ENCODE measurements around the gene CACHD1.

DNA sequence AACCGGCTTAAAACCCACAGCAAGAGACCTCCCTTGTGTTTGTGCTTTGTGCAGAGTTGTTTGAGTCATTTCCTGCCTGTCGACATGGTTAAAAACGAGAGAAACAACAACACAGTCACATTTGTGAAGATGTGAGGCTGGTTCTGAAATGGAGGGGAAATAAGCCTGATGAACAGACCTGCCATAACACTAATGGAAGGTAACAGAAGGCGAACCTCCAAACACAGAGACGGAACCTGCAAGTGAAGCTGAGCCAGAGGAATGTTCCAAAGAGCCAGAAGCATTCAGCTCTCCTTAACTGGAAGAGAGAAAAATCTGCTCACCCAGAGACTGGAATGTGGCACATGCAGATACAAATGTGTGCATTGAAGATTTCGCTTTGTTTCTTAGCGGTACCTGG, 221.7 kb downstream of the CACHD1 start:
- no peak for TF ChIP-seq POLR2A (IDR thresholded peaks at IDR 0.05; ENCODE audit: low read length)
- no peak for TF ChIP-seq GATA1 (IDR thresholded peaks at IDR 0.05; ENCODE audit: low read depth, low read length)

Data from erythroblast (primary cell).